HepG2 (cell line): ENCODE measurements around the gene RPP14. TPM values are rescaled to one million over a fixed set of nuclear protein-coding genes. Genes with fewer than 3 reads are reported as not detected.

ENCODE experiments used
- ATAC-seq: fragments of 200-7000 bp; cut with Tn5 transposase; 3 replicates; pipeline ENCODE4 v1.9.1; 2020; ENCODE audit warnings: mild to moderate bottlenecking, moderate library complexity
- BruUV-seq: library from RNA; stranded (reverse); fragments of 400-500 nt; replicated peaks from 2 replicates; lab custom pipeline; 2021; lab: Mats Ljungman, UMichigan
- CTCF ChIA-PET: fragments of 300-600 bp; formaldehyde crosslinking; extraction: SDS; loops from one replicate; lab custom pipeline; 2021; ENCODE audit warnings: low total read pairs, inconsistent platforms, low intra/inter-chr PET ratio; lab: Yijun Ruan, JAX
- POLR2A ChIA-PET: fragments of 350-600 bp; sonication (Branson Sonifier 250); formaldehyde crosslinking; loops from one replicate; lab custom pipeline; 2020; ENCODE audit warnings: antibody characterized with exemption, inconsistent platforms; lab: Yijun Ruan, JAX
- DNase-seq: peaks from one replicate; pipeline ENCODE4 v3.0.0-alpha.2; 2015; ENCODE audit warnings: low spot score
- FAIRE-seq: peaks from 3 replicates; lab custom pipeline; 2011; peaks lifted over from hg19 to GRCh38; lab: Jason Lieb, UNC
- H2AFZ ChIP-seq: one replicate; pipeline ENCODE4 v1.6.1; 2011; ENCODE audit warnings: low read length, inconsistent platforms
- H3K27ac ChIP-seq: fragments of 300-600 bp; 3 replicates; pipeline ENCODE4 v1.8.0; 2011; ENCODE audit warnings: mixed run types, mild to moderate bottlenecking, mixed read lengths, low read length, inconsistent platforms; ENCODE audit not compliant: insufficient read depth; ENCODE audit errors: extremely low read length
- H3K27me3 ChIP-seq, 2 experiments: fragments of 200-600 bp in 1 of 2; 2 replicates in 1 of 2; 3 replicates in 1 of 2; pipeline versions ENCODE4 v1.6.0 to v1.8.0; 2011; ENCODE audit warnings: low read length in 2 of 2, mild to moderate bottlenecking in 2 of 2, moderate library complexity in 2 of 2, inconsistent platforms in 1 of 2; ENCODE audit not compliant: insufficient read depth in 2 of 2, control insufficient read depth in 1 of 2
- H3K36me3 ChIP-seq, 2 experiments: fragments of 200-600 bp in 1 of 2; replicated peaks in 1 of 2; 2 replicates in 1 of 2; 3 replicates in 1 of 2; pipeline versions ENCODE4 v1.5.1 to v1.8.0; 2011; ENCODE audit warnings: low read length in 2 of 2, inconsistent platforms in 1 of 2; ENCODE audit not compliant: insufficient read depth in 2 of 2, control insufficient read depth in 1 of 2
- H3K4me1 ChIP-seq: 2 replicates; pipeline ENCODE4 v1.5.1; 2012; ENCODE audit warnings: low read length, inconsistent platforms; ENCODE audit not compliant: insufficient read depth
- H3K4me2 ChIP-seq: 2 replicates; pipeline ENCODE4 v1.6.0; 2011; ENCODE audit warnings: low read depth, low read length, inconsistent platforms
- H3K4me3 ChIP-seq, 3 experiments: fragments of 200-600 bp in 1 of 3; sonication (generic), shearing (Covaris generic) in 1 of 3; replicated peaks in 1 of 3; 2 replicates each; pipeline ENCODE4 v1.5.1; 2011 to 2016; ENCODE audit warnings: low read length in 3 of 3, inconsistent platforms in 2 of 3, low read depth in 2 of 3, mild to moderate bottlenecking in 2 of 3, control low read depth in 1 of 3, mixed read lengths in 1 of 3; ENCODE audit not compliant: insufficient read depth in 1 of 3
- H3K79me2 ChIP-seq: one replicate; pipeline ENCODE4 v1.6.1; 2011; ENCODE audit warnings: low read length, inconsistent platforms; ENCODE audit not compliant: insufficient read depth
- H3K9ac ChIP-seq: 2 replicates; pipeline ENCODE4 v1.6.0; 2011; ENCODE audit warnings: mild to moderate bottlenecking, low read depth, low read length, inconsistent platforms; ENCODE audit not compliant: insufficient read depth
- H3K9me3 ChIP-seq: 2 replicates; pipeline ENCODE4 v1.5.1; 2012; ENCODE audit warnings: mild to moderate bottlenecking, low read length
- H4K20me1 ChIP-seq: 2 replicates; pipeline ENCODE4 v1.6.0; 2011; ENCODE audit warnings: inconsistent platforms, mild to moderate bottlenecking, low read length, moderate library complexity; ENCODE audit not compliant: insufficient read depth
- ASH2L ChIP-seq: fragments of 300-600, 200-600 bp; sonication (generic); IDR thresholded peaks from 2 replicates; pipeline ENCODE4 v1.7.0; 2017; ENCODE audit warnings: low read depth, mild to moderate bottlenecking, moderate library complexity, mixed read lengths, low read length; ENCODE audit not compliant: insufficient read length
- EED ChIP-seq: sonication (generic); formaldehyde crosslinking; IDR thresholded peaks from 2 replicates; pipeline ENCODE4 v1.5.0; 2020; ENCODE audit warnings: mild to moderate bottlenecking, missing genetic modification reagents
- HMG20B ChIP-seq: conservative IDR thresholded peaks from 2 replicates; pipeline ENCODE4 v1.6.1; 2016; ENCODE audit warnings: missing genetic modification reagents, missing compliant biosample characterization
- HNRNPL ChIP-seq: fragments of 200-400 bp; formaldehyde crosslinking; IDR thresholded peaks from 2 replicates; pipeline ENCODE4 v1.6.1; 2017; ENCODE audit warnings: mild to moderate bottlenecking, low read depth, low read length
- KAT2B ChIP-seq: fragments of 150-350 bp; IDR thresholded peaks from 2 replicates; pipeline ENCODE4 v1.6.1; 2014; ENCODE audit warnings: low read depth, low read length, borderline replicate concordance
- KDM1A ChIP-seq: IDR thresholded peaks from 2 replicates; pipeline ENCODE4 v1.6.1; 2016; ENCODE audit warnings: missing compliant biosample characterization
- ZNF737 ChIP-seq: sonication (generic); formaldehyde crosslinking; IDR thresholded peaks from 2 replicates; pipeline ENCODE4 v1.5.0; 2020; ENCODE audit warnings: missing genetic modification reagents, mild to moderate bottlenecking, borderline replicate concordance
- ZSCAN21 ChIP-seq: sonication (generic); formaldehyde crosslinking; IDR thresholded peaks from 2 replicates; pipeline ENCODE4 v1.8.0; 2022; ENCODE audit warnings: mild to moderate bottlenecking, missing genetic modification reagents, moderate library complexity, borderline replicate concordance
- WGBS: methylation state at CpG from one replicate; pipeline ENCODE4 v1.1.6; 2017; ENCODE audit warnings: low lambda C conversion rate; 5-methylcytosine and 5-hydroxymethylcytosine counted together
- in situ Hi-C: cut with HindIII; loops from 2 replicates; pipeline ENCODE4 v1.10.0; 2017; ENCODE audit warnings: low pct_unique_long_range_greater_than_20kb; ENCODE audit not compliant: extremely low pct_ligation_motif_present
- intact Hi-C: fragments of 100-400 bp; cut with micrococcal nuclease; formaldehyde crosslinking; loops from one replicate; pipeline ENCODE4 v1.10.0; 2022; ENCODE audit not compliant: unreplicated experiment
- polyA plus RNA-seq, 8 experiments: library from polyadenylated mRNA; depleted of rRNA in 3 of 8; stranded (reverse) in 7 of 8; unstranded in 1 of 8; fragments of >200 nt; fragmentation: Illumina TruSeq in 4 of 8; extraction: Trizol in 4 of 8; gene quantifications; 2 replicates each; pipeline versions ENCODE4 v1.2.1 to v1.2.3, GENCODE V29; 2011 to 2016; ENCODE audit warnings: low read depth in 4 of 8, missing spikeins in 1 of 8, mixed read lengths in 1 of 8; ENCODE audit not compliant: insufficient read depth in 1 of 8
- total RNA-seq, 5 experiments: library from RNA; depleted of rRNA; stranded (reverse); fragments of >200 nt; fragmentation: Illumina TruSeq; extraction: Trizol; gene quantifications; 2 replicates each; pipeline ENCODE4 v1.2.3, GENCODE V29; 2016; ENCODE audit warnings: low read depth in 1 of 5
- TF ChIP-seq, protein P1 (sequence below): sonication (generic); formaldehyde crosslinking; IDR thresholded peaks from 2 replicates; pipeline ENCODE4 v1.4.0; 2020; ENCODE audit warnings: missing genetic modification reagents, mild to moderate bottlenecking, borderline replicate concordance
- TF ChIP-seq, protein P2 (sequence below): sonication (generic); formaldehyde crosslinking; IDR thresholded peaks from 2 replicates; pipeline ENCODE4 v1.4.0; 2020; ENCODE audit warnings: missing genetic modification reagents
- TF ChIP-seq, protein P3 (sequence below): sonication (generic); formaldehyde crosslinking; IDR thresholded peaks from 2 replicates; pipeline ENCODE4 v1.4.0; 2020; ENCODE audit warnings: missing genetic modification reagents

RPP14 gene
- total and polyA plus RNA-seq, 2 of the 13 experiments (the other 11 are each of a cell fraction or from before 2014, with no cell fraction given) = 15.4 to 16.2 TPM

DNA sequence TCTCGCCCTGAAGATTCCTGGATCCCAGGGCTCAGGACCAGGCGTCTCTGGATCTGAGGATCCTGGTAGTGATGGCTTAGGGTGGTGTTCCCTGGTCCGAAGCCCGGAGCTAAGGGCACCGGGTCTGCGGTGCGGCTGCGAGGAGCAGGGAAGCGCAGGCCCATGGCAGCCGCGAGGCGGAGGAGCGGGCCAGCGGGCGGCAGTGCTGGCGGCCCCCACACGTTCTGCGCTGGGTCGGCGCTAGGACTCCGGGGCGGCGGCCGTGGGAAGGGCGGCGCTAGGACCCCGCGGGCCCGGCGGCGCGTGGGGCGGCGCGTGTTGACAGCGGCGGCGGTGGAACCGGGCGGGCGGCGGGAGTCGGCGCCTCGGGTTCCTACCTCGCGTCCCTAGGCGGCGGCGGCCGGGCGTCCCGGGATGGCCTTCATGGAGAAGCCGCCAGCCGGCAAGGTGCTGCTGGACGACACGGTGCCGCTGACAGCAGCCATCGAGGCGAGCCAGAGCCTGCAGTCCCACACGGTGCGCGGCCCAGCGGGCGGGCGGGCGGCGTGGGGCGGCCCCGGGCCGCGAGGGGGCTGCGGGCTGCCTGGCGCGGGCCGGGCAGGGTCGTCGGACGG is 26.6 kb downstream of the RPP14 start, which contains the start of gene PXK (continued):
- TF ChIP-seq, protein P1, sequence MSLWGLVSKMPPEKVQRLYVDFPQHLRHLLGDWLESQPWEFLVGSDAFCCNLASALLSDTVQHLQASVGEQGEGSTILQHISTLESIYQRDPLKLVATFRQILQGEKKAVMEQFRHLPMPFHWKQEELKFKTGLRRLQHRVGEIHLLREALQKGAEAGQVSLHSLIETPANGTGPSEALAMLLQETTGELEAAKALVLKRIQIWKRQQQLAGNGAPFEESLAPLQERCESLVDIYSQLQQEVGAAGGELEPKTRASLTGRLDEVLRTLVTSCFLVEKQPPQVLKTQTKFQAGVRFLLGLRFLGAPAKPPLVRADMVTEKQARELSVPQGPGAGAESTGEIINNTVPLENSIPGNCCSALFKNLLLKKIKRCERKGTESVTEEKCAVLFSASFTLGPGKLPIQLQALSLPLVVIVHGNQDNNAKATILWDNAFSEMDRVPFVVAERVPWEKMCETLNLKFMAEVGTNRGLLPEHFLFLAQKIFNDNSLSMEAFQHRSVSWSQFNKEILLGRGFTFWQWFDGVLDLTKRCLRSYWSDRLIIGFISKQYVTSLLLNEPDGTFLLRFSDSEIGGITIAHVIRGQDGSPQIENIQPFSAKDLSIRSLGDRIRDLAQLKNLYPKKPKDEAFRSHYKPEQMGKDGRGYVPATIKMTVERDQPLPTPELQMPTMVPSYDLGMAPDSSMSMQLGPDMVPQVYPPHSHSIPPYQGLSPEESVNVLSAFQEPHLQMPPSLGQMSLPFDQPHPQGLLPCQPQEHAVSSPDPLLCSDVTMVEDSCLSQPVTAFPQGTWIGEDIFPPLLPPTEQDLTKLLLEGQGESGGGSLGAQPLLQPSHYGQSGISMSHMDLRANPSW (CRISPR knock-in tag) = no peak
- TF ChIP-seq HNRNPL = no peak
- TF ChIP-seq HMG20B (CRISPR knock-in tag) = no peak
- no peak for TF ChIP-seq EED (CRISPR knock-in tag)
- peak; percentile 91 for TF ChIP-seq KDM1A
- TF ChIP-seq KAT2B = no peak
- TF ChIP-seq, protein P2, sequence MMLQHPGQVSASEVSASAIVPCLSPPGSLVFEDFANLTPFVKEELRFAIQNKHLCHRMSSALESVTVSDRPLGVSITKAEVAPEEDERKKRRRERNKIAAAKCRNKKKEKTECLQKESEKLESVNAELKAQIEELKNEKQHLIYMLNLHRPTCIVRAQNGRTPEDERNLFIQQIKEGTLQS (CRISPR knock-in tag) = no peak

DNA sequence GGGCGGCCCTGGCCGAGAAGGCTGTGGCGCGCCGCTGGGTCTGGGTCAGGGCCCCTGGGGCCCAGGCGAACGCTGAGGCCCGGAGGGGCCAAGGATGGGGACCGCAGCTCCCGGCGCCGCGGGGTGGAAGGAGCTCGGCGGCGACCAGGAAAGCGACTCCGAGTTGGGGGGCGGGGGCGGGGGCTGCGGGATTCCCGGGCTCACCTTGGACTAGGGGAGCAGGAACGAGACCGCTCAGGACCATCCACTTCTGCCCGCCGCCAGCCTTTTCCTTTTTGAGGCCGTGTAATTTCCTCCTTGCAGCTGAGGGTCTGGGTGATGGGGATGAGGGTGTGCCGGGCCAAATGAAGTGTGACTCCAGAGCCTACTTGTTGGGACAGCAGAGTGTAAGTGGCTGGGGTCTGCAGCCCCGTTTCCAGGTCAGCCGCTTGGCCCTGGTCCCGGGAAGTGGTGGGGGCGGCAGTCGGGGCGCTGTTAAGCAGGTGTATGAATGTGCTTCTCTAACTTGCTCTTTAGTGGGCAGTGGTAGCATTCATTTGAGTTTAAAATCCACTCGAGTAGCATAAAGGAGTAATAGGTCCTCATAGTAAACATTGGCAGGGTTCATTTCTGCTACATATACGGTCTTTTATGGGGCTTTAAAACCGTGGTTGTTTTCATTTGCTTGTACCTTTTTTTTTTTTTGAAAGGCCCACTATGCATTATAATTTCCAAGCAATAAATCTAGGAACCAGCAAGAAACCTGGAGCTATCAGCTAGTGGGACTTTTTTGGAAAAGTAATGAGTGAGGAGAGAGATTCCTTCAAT is 27.4 kb downstream of the RPP14 start:
- POLR2A ChIA-PET = interaction anchor here (1.0 to 2.1 kb wide), 3 partner anchors 8 to 27 kb away, joined by 4 to 15 read pairs (median 10); partner anchors contain the start of genes HTD2 and RPP14
- TF ChIP-seq ZSCAN21 (CRISPR knock-in tag) (0 out of 2 replicates have a peak, but pooled peaks have one; percentile 14), ZNF737 (no peak), KAT2B (no peak), ASH2L (peak; percentile 22)
- TF ChIP-seq, protein P3, sequence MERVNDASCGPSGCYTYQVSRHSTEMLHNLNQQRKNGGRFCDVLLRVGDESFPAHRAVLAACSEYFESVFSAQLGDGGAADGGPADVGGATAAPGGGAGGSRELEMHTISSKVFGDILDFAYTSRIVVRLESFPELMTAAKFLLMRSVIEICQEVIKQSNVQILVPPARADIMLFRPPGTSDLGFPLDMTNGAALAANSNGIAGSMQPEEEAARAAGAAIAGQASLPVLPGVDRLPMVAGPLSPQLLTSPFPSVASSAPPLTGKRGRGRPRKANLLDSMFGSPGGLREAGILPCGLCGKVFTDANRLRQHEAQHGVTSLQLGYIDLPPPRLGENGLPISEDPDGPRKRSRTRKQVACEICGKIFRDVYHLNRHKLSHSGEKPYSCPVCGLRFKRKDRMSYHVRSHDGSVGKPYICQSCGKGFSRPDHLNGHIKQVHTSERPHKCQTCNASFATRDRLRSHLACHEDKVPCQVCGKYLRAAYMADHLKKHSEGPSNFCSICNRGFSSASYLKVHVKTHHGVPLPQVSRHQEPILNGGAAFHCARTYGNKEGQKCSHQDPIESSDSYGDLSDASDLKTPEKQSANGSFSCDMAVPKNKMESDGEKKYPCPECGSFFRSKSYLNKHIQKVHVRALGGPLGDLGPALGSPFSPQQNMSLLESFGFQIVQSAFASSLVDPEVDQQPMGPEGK (CRISPR knock-in tag) = peak; percentile 50

More for the DNA sequence above, 27.4 kb downstream of the RPP14 start:
- Histone ChIP-seq H3K36me3 (no peaks in the 10 kb centered on the region), H3K9me3 (no peaks in the 10 kb centered on the region), H3K4me3 (peak overlapping the region; percentile 82 to 96 (median 91)), H3K9ac (peak overlapping the region; percentile 75), H3K4me1 (peaks cover 40% of the 10 kb centered on the region), H4K20me1 (no peaks in the 10 kb centered on the region), H3K27me3 (no peaks in the 10 kb centered on the region; a peak in 1 of 5 replicates), H3K4me2 (peak overlapping the region; percentile 76), H2AFZ (peak overlapping the region; percentile 11), H3K79me2 (peaks cover 9% of the 10 kb centered on the region), H3K27ac (peak overlapping the region; percentile 49)
- no peak for DNase-seq
- CTCF ChIA-PET = interaction anchor here (0.6 to 1.1 kb wide), 2 partner anchors 28 to 81 kb away, joined by 3 read pairs; no protein-coding TSS in a partner anchor
- 1% methylated on average over 18 of the region's 37 CpGs for WGBS
- intact Hi-C loops (loop anchor here (1.0 to 10.0 kb wide), 3 partner anchors 26 to 201 kb away; partner anchors contain the start of genes ACOX2 and KCTD6), in situ Hi-C loops (no loop called here)
- peak; percentile 53 for ATAC-seq
- no TSS peak for BruUV-seq
- no peak for FAIRE-seq
